Right lung (tissue), 5 donors: ENCODE data around the gene TNNC1. TPM values are rescaled to one million over a fixed set of nuclear protein-coding genes. Genes with fewer than 3 reads are reported as not detected.

Experiments used
- DNase-seq, 2 donors: peaks; one replicate each; pipeline ENCODE4 v3.0.0-alpha.2; 2013
- polyA plus RNA-seq, 5 donors: library from polyadenylated mRNA; unstranded; fragments of 120-200 nt; gene quantifications; one replicate each; pipeline versions ENCODE4 v1.2.1 to v1.2.3, GENCODE V29; 2013; ENCODE audit warnings: inconsistent platforms in 1 of 5, low replicate concordance in 1 of 5; ENCODE audit not compliant: insufficient read length in 5 of 5, insufficient read depth in 1 of 5

Gene TNNC1
- polyA plus RNA-seq, 5 donors, result 21.0 to 78.6 (median 31.2) TPM

DNA sequence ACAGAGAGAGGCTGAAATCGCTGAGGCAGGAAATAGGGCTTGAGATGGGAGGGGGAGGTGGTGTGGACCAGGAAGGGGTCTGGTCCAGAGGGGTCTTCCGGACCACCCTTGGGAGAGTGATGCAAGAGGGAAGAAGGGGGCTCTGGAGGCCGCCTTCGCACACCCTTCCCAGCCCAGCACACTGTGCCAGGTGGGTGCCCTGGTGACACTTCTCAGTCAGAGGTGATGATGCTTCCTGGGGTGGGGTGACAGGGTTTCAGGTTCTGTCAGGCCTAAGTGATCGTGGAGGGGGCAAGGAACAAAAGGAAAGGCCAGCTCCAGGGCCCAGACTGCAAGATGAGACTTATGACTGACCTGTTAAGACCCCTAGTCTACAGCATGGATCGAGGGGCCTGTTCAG, 21.6 kb downstream of the TNNC1 start:
- DNase-seq, result no peak

DNA sequence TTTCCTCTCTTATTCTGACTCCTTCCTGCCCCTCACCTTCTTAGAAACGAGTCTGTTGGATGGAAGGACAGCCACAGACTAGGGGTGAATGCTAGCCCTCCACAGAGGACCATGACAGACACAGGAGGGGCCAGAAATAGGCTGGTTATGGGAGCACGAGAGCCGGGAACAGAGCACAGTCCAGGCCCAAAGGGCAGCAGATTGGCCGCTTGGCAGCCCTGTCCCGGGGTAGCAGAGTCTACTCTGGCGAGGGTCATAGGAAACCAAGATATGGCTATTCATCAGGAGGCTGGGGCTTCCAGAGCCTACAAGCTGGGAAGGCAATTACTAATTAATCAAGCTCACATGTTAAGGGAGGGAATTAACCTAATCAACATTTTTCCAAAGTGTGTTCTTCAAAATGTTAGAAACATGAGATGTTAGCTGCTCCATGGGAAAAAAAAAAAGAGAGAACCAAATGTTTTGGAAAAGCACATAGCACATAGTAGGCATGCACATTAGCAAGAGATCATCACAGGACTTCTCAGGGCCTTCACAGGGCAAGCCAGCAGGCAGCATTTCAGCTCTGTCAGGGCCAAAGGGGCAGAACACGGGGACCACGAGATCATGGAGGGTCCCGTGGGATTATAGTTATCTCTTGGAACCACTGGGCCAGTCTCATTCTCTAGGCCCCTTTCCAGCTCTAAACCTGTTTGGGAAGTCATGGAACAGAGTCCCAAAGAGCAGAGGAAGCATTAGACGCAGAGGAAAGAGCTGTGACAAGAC, 22.2 kb downstream of the TNNC1 start:
- DNase-seq, result no peak

DNA sequence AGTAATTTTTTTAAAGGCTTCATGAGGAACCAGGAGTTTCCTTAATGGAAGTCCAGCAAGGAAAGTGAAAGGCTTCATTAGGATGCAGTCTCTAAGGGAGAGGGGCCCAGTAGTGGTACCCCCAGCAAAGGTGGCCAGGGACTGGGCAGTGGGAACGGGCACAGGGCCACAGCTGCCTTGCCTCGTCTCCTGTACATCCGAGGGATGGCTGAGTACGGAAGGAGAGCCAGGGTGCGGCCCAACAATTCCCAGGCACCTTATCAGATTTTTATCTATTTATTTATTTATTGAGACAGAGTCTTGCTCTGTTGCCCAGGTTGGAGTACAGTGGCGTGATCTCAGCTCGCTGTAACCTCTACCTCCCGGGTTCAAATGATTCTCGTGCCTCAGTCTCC, 23.4 kb downstream of the TNNC1 start:
- no peak for DNase-seq

DNA sequence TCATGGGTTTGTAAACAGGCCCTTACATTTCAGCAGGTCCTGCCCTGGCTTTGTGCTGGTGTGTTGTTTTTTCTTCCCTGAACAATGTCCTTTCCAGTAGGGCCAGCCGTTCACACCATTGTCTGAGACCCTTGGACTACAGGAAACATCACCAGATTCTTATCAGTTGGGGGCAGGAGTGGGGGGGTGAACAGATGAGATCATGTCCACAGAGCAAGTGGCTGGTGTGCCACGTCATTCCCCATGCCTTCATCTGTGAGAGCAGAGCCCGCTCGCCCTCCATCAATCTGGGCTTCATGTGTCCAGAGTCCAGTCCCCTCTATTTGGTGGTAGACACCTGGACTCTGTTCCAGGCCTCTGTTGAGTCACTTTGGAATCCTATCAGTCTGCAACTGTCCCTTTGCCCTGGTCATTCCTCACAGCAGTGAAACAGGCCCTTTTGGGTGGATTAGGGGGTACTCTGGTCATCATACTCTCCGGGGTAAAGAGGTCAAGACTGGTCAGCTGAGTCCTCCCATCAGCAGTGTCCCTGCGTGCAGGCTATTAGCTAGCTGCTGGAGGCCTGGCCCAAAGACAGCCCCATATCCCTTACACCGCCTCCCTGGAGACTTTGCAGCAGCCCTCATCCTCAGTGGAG, 23.9 kb downstream of the TNNC1 start:
- DNase-seq, result no peak

DNA sequence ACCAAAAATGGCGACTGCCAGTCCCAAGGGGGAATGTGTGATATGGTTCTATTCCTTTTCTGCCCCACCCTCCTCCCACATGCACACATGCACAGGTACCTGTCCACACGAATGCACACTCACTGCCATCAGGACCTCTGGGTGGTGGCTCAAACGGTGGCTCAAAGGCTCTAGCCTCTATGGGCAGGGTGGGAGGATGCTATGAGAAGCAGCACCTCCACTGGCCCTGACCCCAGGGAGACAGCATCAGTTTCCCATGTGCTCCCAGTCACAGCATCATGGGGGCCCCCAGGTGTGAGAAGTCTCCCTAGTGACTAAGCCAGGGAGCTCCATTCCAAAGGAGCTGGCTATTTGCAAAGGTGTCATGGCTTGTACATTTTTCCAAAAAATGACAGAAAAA, 24.8 kb downstream of the TNNC1 start:
- DNase-seq, result no peak

DNA sequence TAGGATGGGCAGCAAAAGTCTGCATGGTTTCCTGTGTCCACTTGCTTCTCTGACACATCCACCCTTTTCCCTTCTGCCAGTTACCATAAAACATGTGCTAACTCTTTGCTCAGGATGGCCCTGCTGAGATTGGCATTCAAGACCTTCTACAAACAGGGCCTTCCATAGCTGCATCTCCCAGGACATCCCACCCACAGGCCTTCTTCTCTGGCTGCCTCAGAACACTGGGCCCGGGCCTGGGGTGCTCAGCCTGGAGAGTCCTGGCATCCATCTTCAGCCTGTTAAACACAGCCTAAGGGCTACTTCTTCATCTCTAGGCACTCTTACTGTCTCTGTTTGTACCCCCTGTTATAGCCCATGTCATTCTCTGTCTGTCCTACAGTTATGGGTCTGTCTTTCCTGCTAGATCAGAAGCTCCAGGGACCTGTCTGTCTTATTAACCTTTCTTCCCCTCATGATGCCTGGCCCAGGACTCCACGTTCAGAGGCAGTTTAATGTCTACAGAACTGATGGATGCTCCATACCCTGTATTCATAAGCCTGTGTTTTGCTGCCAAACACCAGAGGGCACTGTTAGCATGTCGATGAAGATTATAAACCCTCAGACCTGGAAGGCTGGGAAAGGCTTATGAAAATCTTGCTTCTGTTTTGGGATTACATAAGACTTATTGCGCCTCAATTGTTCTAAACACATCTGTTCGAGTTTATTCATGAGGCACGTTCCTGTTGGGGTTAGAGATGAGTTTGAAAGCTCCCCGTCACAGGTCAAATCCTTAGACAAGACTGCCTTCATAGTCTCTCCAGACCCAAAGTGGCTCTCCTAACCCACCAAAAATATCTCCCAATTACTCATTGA, 25.5 kb downstream of the TNNC1 start:
- peak; percentile 67 to 79 for DNase-seq

DNA sequence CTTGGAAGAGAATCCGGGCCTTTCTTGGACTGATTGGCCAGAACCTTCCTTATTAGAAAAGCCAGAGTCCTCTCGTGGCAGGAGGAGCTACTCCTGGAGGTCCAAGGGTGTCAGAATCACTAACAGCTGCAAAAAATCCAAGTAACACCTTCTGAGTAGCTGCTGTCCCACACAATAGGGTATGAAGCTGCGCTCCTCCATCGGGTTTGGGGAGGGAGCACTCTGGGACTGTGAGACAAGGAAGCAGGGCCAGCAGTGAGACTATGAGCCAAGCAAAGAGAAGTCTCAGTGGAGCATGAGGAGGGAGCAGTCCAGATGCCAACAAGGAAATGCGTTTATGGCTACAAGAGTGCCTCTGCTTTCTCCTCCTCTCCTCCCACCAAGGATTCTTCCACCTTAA, 30.7 kb downstream of the TNNC1 start:
- DNase-seq, result peak in 1 of 2 donors; percentile 31

DNA sequence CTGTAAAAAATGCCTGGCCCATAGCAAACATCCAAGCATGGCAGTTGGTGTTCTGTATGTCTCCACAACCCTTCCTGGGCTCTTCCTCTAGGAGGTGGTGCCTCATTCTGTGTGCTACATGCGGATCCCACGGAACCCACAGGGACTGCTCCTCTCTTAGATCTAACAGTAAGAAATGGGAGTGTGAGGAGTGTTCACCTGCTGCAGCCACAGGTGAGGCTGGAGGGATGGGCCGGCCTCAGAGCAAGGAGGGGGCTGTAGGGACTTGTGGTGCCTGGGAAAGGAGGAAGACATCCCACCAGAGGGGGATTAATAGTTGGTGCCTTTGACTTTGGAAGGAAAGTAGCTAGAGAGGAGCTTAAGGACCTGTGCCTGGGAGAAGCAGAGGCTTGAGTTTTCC, 31.2 kb downstream of the TNNC1 start:
- DNase-seq, result no peak

DNA sequence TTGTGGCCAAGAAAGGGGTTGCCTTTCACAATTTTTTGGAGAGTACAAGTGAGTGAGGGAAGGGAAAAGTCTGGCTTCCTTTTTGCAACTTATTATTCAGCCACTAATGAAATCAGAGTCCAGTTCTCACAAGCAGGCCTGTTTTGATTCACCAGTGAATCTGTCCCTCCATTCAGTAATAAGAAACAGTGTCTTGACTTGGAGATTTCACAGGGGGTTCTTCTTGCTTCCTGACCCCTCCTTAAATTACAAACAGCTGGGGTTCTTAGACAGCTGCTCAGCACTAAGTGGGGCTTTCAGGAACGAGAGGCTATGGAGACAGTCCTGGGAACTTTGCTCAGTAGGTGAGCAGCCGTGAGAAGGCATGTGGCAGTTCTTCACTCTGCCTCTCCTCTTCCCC, 33.5 kb downstream of the TNNC1 start:
- no peak for DNase-seq

DNA sequence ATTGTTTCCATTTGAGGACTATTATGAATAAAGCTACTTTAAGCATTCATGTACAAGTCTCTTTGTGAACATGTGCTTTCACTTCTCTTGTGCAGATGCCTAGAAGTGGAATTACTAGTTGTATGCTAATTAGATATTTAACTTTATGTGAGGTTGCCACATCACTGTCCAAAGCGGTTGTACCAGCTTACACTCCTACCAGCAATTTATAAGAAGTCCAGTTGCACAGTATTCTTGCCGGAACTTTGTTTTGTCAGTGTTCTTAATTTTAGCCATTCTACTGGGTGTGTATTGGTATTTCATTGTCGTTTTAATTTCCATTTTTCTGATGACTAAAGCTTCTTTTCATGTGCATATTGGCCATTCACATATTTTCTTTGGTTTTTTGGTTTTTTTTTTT, 38.0 kb downstream of the TNNC1 start:
- DNase-seq, result no peak

DNA sequence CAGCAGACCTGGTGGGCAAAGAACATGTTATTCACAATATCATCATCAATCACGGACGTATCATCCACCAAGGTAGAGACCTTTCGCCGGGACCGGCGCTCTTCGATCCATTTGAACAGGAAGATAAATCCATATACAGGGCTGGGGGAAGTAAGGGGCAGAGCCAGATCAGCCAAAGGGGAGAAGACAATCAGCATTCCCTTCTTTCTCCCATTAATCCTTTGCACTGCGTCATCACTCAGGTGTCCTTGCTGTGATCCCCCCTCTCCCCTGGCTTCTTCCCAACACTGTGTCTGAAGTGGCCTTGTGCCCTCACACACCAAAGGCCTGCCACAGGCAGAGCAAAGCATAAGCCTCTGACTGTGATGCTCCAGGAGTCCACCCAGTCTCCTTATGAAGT, 45.4 kb downstream of the TNNC1 start:
- no peak for DNase-seq

DNA sequence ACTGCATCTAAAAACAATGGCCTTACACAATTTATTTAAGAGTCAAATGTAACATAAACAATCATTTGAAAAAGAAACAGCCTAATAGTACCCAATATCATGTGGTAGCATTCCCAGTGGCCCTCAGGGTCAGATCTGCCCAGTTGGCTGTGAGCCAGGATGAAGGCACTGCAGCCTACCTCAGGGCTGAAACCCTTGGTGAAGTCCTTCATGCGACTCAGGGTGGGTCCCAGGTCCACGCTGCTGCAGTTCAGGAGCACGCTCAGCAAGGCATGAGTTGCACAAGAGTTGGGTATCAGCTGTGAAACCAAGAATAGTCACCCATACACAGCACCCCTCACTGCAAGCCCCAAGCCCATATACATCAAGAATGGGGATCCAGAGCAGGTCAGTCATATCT, 46.1 kb downstream of the TNNC1 start:
- no peak for DNase-seq

DNA sequence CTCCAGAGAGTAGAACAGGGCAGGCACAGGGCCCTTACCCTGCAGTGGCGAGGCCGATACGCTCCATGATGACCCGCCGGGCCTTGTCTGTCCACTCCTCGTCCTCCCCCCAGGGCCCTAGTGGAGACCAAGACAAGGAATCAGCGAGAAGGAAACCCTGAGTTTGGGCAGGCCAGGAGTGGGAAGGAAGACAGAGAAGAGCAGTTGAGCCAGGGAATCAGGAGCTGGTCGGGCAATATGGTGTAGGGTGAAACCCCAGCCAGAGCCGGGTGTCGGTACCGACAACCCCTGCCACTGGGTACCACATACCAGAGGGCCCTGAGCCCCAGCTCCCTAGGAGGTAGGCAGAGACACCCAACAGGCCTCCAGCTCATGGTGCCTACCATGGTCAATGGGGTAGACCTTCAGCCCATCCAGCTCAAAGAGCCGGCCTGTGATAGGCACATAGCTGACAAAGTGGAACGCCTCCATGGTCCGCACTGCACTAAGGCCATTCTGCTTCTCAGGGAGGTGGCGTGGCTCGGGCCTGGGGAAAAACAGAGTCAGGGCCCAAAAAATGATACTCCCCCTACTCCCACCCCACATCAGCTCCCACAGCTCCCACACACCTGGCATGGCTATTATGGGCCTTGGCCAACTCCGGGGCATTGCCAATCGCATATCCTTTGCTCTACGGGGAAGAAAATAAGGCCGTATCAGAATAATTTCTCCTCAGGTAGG, 46.9 kb downstream of the TNNC1 start:
- DNase-seq, result no peak

DNA sequence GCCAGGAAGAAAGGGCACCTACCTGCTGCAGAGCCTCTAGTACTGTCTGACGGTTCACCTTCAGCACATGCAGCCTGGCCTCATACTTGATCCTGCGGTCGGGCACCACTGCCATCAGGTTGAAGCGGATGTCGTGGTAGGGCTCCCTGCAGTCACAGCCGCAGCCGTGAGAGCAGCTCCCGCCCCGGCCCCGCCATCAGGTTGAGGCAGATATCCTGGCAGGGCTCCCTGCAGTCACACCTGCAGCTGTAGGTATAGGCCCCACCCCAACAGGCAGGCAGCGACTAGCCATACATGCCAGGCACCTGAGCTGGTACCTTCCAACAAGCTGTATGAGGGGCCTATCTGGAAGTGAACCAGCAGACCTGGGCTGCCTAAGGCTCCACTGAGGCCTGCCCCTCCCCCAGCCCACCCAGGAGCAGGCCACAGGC, 47.6 kb downstream of the TNNC1 start:
- DNase-seq, result no peak

DNA sequence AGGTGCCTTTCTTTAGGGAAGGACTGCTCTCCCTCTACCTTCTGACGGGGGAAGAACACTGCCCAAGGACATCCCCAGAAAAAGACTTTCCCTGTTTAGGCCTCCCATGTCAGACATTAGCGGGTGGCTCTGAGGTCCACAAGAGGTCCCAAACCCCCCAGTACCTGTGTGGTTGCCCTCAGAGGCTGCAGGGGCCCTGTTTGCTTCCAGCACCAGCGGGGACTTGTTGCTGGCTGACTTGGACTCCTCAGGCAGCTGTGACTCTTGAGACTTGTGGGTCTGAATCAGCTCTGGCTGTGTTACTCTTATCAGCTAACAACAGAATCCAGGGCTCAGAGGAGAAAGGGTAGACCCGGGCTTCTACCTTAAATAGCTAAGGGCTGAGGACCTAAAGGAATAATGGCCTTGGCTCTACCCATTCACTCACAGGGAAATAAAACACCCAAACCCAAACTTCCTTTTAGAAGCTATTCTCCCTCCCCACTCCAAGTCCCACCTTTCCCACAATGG, 48.2 kb downstream of the TNNC1 start:
- DNase-seq, result no peak

DNA sequence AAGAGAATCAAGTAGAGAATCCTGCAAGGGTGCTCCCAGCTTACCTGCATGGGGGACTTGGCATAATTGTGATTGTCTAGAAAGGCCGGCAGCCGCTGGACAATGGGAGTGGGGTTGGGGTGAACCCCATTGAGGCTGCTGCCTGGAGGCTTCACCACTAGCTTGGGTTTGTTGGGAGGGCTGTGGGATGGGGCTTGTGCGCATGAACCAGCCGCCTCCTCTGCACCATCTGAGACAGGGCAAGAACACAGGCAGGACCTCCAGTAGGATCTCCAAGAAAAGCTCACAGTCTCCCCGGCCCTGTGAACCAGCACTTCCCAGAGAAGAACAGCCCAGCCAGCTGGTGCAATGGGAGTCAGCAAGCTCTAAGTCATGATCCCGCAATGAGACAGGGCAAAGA, 48.8 kb downstream of the TNNC1 start:
- DNase-seq, result no peak

DNA sequence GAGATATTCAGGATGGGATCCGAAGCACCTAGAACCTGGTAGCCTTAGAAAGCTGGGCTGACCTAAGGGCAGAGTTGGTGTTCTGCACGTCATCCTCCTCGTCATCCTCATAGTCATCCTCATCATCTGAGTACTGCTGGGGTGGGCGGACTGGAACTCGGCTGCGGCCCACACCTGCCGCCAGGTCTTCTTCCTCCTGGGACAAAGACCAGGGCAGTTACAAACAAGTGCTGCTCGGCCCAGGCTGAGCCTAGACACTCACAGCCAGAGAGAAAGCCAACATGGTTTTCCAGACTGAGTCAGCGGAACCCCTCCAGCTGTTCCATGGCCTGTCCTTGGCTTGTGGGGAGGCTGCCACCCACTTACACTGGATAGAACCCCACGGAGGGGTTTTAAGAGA, 49.5 kb downstream of the TNNC1 start:
- no peak for DNase-seq

DNA sequence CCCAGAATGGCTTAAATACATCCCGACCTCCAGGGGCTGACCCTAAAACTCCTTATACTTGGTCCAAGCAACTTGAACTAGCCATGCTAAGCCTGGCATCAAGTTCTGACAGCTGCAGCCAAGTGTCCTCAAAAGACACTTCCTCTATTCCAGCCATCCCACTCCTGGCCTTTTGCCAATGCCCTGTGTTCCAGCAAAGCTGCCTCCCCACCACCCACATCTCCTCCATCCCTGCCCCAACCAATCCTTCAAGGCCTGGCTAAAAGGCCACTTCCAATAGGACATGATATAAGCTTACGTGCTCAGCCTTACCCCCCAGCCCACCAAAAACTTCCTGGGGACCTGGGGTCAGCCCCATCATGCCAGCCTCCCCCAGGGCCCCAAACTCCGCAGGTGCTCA, 49.9 kb downstream of the TNNC1 start:
- no peak for DNase-seq

DNA sequence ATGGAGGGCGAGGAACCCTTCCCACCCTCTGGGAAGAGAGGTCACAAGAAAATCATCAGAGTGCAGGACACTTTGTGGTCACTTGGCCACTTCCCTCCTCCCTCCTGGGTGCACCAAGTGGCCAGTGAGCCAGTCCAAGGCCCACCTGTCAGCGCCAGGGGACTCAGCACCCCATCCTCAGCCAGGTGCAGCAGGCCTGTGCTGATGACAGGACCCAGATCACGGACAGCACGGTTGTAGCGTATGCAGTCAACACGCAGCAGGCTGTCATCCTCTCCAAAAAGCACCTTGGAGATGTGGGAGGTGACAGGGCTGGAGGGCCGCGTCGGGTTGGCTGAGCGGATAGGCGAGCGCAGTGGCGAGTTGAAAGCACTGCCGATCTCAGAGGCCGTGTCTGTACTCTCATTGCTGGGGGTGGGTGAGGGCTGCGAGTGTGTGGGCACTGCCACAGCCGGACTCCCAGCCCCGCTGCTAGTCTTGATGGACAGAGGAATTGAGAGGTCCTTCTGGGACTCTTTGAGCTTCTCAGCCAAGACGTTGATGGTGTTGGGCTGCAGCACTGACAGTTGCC, 50.5 kb downstream of the TNNC1 start:
- no peak for DNase-seq

DNA sequence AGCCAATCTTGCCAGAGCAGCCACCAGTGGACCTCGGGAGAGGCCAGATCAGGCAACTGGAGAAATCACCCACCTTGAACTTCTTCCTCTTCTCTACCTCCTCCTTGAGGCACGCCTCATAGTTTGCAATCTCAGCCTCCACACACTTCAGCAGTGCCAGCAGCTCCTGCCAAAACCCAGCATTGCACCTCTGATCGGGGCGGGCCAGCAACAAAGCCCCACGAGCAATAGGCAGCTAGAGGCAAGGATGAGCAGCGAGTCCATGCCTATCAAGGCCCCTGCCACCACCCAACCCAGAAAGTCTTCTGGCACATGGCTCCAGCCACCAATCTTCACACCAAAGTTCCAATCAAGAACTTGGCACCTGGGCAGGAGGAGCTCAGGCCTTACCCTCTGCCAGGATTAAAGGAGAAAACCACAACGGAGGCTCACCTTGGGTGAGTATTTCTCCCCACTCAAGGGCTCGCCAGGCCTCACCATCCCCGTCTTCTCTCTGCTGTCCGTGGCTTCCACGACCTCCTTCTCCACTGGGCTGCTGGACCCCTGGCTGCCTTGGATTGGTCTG, 51.1 kb downstream of the TNNC1 start:
- DNase-seq, result no peak

DNA sequence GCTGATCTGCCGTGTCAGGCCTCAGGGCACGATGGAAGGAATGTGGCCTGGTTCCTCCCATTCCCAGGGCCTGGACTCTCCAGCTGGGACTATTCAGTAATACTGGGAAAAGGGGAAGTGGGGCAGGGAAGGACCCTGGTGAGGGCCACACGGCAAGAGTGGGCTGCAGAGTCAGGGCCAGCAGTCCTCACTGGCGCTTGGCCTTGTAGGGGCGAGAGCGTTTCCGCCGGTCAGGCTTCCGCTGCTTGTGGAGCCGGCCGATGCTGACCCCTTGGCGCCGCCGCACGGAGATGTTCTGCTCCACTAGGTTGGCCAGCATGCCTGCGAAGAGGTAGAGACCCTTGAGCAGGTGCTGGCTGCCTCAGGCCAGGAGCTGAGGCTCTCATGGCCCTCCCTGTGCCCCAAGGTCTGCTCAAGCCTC, 51.7 kb downstream of the TNNC1 start:
- DNase-seq, result no peak
